GM03348 (cell line): ENCODE data around the gene JOSD1.
A peak's percentile ranks its signal among the peaks of the same experiment; 100 is the strongest.

Experiments
- DNase-seq: peaks from one replicate; pipeline ENCODE4 v3.0.0; 2012; ENCODE audit warnings: low spot score

JOSD1 gene

GRCh38 chr22:38733329-38733723 lies 32.6 kb upstream of the JOSD1 start:
- peak; percentile 69 for DNase-seq

DNA sequence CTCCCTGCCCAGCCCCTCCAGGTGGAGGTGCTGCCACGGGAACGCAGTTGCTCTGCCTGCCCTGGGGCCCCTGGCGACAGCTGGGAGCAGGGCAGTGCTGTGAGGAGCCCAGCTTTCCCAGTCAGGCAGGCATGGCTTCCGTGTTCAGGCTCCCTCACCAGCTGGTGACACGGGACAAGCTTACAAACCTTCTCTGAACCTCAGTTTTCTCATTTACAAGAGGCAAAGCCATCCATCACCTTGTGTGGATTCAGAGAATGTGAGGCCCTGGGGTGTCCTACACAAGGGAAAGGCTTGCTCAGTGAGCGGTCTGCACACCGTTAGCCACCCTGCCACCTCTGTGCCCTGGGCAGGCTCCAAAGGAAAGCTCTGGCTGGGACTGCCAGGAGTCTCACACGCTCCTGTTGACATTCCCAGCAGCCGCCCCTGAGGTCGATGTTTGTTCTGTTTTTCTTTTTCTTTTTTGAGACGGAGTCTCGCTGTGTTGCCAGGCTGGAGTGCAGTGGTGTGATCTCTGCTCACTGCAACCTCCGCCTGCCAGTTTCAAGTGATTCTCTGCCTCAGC lies 31.6 kb upstream of the JOSD1 start:
- DNase-seq: no peak

DNA sequence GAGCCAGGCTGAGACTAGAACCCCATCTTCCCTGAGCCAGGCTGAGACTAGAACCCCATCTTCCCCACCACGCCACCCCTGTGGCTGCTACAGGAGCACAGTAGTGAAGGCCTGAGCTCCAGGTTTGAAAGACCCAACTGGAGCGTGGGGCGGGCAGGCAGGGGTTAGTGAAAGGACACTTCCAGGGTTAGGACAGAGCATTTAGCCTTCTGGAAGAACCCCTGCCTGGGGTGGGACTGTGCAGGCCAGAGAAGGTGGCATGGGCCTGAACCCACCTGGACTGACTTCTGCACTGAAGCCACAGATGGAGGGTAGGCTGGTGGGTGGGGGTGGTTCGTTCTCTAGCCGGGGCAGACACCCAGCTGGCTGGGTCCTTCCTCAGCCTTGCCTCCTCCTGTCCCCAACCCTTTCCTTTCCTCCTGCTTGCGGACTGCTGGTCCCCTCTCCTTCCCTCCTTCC lies 31.0 kb upstream of the JOSD1 start:
- no peak for DNase-seq

GRCh38 chr22:38730411-38730871 lies 29.7 kb upstream of the JOSD1 start:
- no peak for DNase-seq

DNA sequence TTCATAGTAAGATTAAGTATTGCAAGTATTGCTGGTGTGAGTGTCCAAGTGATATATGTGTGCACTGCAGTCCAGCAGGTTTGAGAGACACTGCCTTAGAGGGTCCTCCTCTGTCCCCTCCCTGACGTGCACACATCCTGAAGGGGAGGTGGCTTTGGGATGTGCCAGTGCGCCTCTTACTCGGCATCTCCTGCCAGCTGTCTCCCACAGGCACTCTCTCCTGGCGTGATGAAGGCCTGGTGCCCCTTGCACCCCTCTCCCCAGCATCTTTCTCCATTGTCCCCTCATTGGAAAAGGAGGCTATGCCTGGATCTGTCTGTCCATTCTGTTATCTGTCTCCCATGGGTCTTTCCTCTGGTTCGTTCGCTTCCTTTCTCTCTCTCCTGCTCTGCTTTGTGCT lies 29.2 kb upstream of the JOSD1 start:
- DNase-seq: no peak

GRCh38 chr22:38728871-38729796 lies 28.4 kb upstream of the JOSD1 start:
- no peak for DNase-seq

DNA sequence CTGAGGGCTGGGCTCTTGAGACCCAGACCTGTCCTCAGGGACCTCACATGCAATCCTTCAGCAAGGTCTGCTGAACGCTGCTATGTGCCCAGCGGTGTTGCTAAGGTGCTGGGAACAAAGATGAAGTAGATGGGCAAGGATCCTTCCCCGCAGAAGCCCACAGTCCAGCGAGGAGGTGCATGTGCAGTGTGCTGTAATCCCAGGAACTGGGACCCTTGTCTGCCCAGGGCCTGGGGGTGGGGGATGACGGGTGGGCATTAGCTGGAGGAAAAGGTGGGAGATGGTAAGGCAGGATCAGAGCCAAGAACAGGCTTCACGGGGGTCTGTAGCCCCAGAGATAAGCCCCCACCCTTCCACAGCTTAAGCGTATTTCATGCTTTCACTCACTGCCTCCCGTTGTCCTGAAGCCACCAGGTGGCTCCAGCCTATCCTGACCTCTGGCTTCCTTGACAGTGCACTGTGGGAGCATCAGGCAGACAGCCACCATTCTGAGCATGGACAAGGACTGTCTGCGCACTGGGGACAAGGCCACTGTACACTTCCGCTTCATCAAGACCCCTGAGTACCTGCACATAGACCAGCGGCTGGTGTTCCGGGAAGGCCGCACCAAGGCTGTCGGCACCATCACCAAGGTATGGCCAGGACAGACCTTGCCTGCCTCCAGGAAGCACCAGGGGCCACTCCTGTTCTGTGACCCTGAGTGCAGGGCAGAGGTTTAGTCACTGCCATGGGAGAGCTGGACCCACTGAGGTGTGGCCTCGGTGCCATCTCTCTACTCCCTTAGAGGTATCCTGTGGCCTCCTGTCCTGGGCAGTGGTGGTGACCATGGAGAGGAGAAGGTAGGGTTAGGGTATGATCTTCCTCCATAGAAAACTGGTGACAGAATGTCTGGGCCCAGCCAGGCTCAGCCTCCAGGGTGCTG lies 27.0 kb upstream of the JOSD1 start:
- DNase-seq: no peak

DNA sequence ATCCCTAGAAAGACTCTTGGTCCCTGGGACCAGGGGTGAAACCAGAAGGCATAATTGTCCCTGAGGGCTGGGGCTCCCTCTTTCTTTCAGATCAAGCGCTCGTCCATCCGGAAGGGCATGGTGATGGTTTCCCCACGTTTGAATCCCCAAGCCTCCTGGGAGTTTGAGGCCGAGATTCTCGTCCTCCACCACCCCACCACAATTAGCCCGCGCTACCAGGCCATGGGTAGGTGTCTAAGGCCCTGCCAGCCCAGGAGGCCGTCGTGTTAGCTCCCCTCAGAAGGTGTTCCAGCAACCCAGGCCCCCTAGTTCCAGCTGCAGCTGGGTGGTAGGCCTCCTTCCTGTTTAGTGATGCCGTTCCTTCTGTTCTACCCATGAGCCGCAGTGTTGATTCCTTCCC lies 26.4 kb upstream of the JOSD1 start:
- DNase-seq: no peak

- DNase-seq: no peak
These were observed 25.3 kb upstream of the JOSD1 start for GRCh38 chr22:38725900-38726655.

- peak; percentile 48 for DNase-seq
These were observed 24.3 kb upstream of the JOSD1 start for GRCh38 chr22:38724926-38725571.

DNA sequence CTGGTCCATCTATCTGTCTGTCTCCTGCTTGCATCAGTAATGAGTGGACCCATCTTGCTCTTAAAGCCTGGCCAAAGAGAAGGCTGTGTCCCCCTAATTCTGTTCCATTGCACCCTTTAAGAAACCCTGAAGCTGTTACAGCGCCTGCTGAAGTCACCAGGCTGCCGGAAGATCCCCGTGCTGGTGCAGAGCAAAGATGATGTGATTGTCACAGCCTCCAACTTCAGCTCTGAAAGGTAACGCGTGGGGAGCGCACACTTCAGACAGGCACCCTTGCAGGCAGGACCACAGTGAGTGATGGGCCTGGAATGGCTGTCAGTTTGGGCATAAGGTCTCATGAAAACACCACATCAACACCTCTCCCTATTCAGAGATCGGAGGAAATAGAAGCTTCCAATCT lies 23.4 kb upstream of the JOSD1 start:
- DNase-seq: no peak

DNA sequence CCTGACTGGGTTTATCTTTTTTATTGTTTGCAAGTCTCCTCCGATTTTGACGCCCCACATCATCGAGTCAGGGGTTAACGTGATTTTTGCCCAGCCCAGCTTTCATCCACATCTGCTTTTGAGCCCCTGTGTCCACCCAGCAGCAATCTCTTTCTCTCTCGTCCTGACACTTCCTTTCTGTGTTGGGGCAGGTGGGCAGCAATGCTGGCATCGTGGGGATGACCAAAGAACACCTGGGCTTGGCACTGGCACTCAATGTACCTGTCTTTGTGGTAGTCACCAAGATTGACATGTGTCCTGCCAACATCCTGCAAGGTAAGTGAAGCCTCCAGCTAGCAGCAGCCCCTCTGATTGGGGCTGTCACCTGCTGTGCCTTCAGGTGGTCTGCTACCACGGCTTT lies 20.8 kb upstream of the JOSD1 start:
- no peak for DNase-seq

GRCh38 chr22:38720350-38720749 lies 19.6 kb upstream of the JOSD1 start:
- DNase-seq: no peak

- DNase-seq: no peak
These were observed 18.5 kb upstream of the JOSD1 start for GRCh38 chr22:38719196-38719595.

DNA sequence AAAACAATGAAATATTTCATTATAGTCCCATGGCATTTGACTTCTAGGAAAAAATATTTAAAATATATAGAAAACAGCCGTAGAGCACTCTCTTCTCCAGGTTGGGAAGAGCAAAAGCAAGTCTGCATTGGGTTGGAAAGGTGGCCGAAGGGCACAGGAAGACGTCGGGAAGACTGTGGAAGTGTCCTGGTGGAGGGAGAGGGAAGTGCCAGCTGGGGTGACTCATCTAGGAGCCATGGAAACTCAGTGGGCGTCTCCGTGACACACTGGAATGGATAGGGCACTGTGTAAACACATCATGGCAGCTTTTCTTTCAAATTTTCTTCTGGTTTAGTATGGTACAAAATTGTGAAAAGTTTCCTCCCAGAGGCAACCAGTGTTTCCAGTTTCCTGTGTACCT lies 17.7 kb upstream of the JOSD1 start:
- peak; percentile 89 for DNase-seq

GRCh38 chr22:38717244-38717643 lies 16.5 kb upstream of the JOSD1 start:
- DNase-seq: no peak

DNA sequence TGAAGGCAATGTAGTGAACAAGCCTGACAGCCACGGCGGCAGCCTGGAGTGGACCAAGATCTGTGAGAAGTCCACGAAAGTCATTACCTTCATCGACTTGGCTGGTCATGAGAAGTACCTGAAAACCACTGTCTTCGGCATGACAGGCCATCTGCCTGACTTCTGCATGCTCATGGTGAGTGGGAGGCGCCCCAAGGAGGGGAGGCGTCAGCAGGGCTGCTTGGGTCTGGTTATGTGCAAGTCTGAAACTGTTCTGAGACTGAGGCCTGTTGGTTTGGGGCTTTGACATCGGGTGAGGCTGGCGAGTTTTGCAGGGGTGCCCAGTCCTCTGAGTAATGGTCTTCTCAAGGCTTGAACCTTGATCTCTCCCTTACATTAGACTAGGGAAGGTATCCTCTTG lies 16.1 kb upstream of the JOSD1 start:
- no peak for DNase-seq

DNA sequence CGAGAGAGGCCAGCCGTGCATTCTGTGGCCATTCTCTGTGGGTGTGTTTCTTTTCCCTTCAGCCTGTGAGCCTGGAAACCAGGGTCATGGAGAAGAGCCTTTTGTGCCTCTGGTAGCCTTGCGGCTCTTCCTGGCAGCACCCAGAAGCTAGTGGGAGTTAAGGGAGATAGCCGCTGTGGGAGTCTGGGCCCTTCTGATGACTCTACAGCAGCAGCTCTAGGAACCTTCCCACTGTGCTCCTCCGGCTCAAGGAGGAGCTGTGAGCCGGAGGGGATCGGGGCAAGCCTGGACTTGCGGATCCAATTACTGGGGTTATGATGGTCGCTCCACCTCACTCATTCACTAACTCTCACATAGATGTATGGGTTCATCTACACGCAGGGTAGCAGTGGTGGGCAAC lies 15.5 kb upstream of the JOSD1 start:
- no peak for DNase-seq

DNA sequence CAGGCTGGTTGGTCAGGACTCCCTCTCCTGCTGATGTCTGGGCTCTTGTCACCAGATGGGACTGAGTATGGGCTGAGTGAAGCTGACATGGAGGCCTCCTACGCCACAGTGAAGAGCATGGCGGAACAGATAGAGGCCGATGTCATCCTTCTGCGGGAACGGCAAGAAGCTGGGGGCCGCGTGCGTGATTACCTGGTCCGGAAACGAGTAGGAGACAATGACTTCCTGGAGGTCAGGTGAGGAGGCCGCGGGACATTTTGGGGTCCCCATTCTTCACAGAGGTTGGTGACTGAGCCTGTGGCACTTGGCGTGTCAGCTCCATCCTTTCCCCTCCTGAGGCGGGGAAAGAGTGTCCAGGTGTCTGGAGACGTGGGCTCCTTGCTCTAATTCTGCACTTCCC lies 15.1 kb upstream of the JOSD1 start:
- DNase-seq: no peak

- DNase-seq: no peak
These were observed 14.5 kb upstream of the JOSD1 start for GRCh38 chr22:38715176-38715764.

GRCh38 chr22:38713921-38714320 lies 13.2 kb upstream of the JOSD1 start:
- DNase-seq: no peak
